Activated T-helper 1 cell treated with anti-CD3 and anti-CD28 coated beads, Interleukin-12 subunit alpha, Interleukin-12 subunit beta, Interleukin-2, Interleukin-4 antibody, amounts not matched to agents 30 ng/mL and 10 ng/mL and 1 ng/mL, durations not matched to agents 14 hours and 24 hours and 36 hours (primary cell): Measurements from ENCODE around the gene CEP63. TPM values are rescaled to one million over a fixed set of nuclear protein-coding genes. Genes with fewer than 3 reads are reported as not detected.

Experiments
- DNase-seq: peaks from one replicate; pipeline ENCODE4 v3.0.0; 2021; ENCODE audit warnings: low spot score
- H3K27ac Mint-ChIP-seq: one replicate; pipeline ENCODE4 v1.8.0; 2021; ENCODE audit warnings: mild to moderate bottlenecking, mixed read lengths
- H3K27me3 Mint-ChIP-seq: one replicate; pipeline ENCODE4 v1.8.0; 2022; ENCODE audit warnings: mild to moderate bottlenecking, moderate library complexity, mixed read lengths; ENCODE audit not compliant: insufficient read depth
- H3K36me3 Mint-ChIP-seq: one replicate; pipeline ENCODE4 v1.8.0; 2021; ENCODE audit warnings: low read depth, mixed read lengths
- H3K4me1 Mint-ChIP-seq: one replicate; pipeline ENCODE4 v1.8.0; 2021; ENCODE audit warnings: low read depth, mixed read lengths
- H3K4me3 Mint-ChIP-seq: one replicate; pipeline ENCODE4 v1.8.0; 2021; ENCODE audit warnings: mild to moderate bottlenecking, moderate library complexity, mixed read lengths
- H3K9me3 Mint-ChIP-seq: one replicate; pipeline ENCODE4 v1.8.0; 2021; ENCODE audit warnings: mixed read lengths
- intact Hi-C: fragments of 100-400 bp; cut with micrococcal nuclease; formaldehyde crosslinking; loops from one replicate; pipeline ENCODE4 v1.15.1; 2024
- total RNA-seq: library from RNA; stranded (reverse); gene quantifications from 2 replicates; pipeline ENCODE4 v1.2.3, GENCODE V29; 2022

CEP63 gene
- total RNA-seq, result 20.0 and 22.2 TPM in 2 replicates

GRCh38 chr3:134485718-134486576 lies at the start of gene CEP63, which contains the start of gene ANAPC13:
CEP63 (plus strand) TSS chr3:134486057; CDS start chr3:134495321, 9,264 bp downstream.
ANAPC13 (minus strand) TSS chr3:134485985; CDS start chr3:134482904, 3,081 bp downstream.
- peaks cover 47% of the 10 kb centered on the region for H3K4me1 Mint-ChIP-seq
- H3K27ac Mint-ChIP-seq, result peak within 1 kb of the TSS; percentile 100
- H3K36me3 Mint-ChIP-seq, result peaks cover 21% of the 10 kb centered on the region
- peak within 1 kb of the TSS; percentile 92 for H3K4me3 Mint-ChIP-seq
- peak; percentile 87 for DNase-seq
- intact Hi-C loops, result loop anchor here (1.0 to 10.0 kb wide), 10 partner anchors 192 to 1764 kb away; partner anchors contain the start of genes NPHP3, PCCB, RYK and SRPRB
- peaks cover 3% of the 10 kb centered on the region for H3K27me3 Mint-ChIP-seq
- H3K9me3 Mint-ChIP-seq, result no peaks in the 10 kb centered on the region

- Mint-ChIP-seq H3K4me1 (no peaks in the 10 kb centered on the region), H3K27ac (no peak overlapping the region), H3K36me3 (no peaks in the 10 kb centered on the region), H3K9me3 (no peaks in the 10 kb centered on the region), H3K27me3 (peaks cover 7% of the 10 kb centered on the region), H3K4me3 (no peak overlapping the region)
- intact Hi-C loops, result no loop called here
- no peak for DNase-seq
Observed at GRCh38 chr3:134437211-134437752, 48.6 kb upstream of the CEP63 start.

GRCh38 chr3:134441321-134441720 lies 44.5 kb upstream of the CEP63 start:
- Mint-ChIP-seq H3K4me1 (no peaks in the 10 kb centered on the region), H3K9me3 (peaks cover 11% of the 10 kb centered on the region)
- intact Hi-C loops, result no loop called here

GRCh38 chr3:134441821-134442220 lies 44.0 kb upstream of the CEP63 start:
- peaks cover 19% of the 10 kb centered on the region for H3K27me3 Mint-ChIP-seq
- peaks cover 11% of the 10 kb centered on the region for H3K9me3 Mint-ChIP-seq

More at GRCh38 chr3:134441321-134441720, 44.5 kb upstream of the CEP63 start:
- H3K27me3 Mint-ChIP-seq, result peaks cover 16% of the 10 kb centered on the region
- no peak overlapping the region for H3K27ac Mint-ChIP-seq
- no peak for DNase-seq
- no peaks in the 10 kb centered on the region for H3K36me3 Mint-ChIP-seq
- H3K4me3 Mint-ChIP-seq, result no peak overlapping the region

GRCh38 chr3:134445095-134445494 lies 40.8 kb upstream of the CEP63 start:
- intact Hi-C loops, result no loop called here
- Mint-ChIP-seq H3K36me3 (no peaks in the 10 kb centered on the region), H3K9me3 (peaks cover 11% of the 10 kb centered on the region), H3K27me3 (peaks cover 17% of the 10 kb centered on the region), H3K4me1 (no peaks in the 10 kb centered on the region), H3K4me3 (no peak overlapping the region), H3K27ac (no peak overlapping the region)
- DNase-seq, result no peak

More at GRCh38 chr3:134441821-134442220, 44.0 kb upstream of the CEP63 start:
- DNase-seq, result no peak
- H3K4me3 Mint-ChIP-seq, result no peak overlapping the region
- intact Hi-C loops, result no loop called here
- H3K4me1 Mint-ChIP-seq, result no peaks in the 10 kb centered on the region
- H3K27ac Mint-ChIP-seq, result no peak overlapping the region
- H3K36me3 Mint-ChIP-seq, result no peaks in the 10 kb centered on the region

GRCh38 chr3:134445636-134446035 lies 40.2 kb upstream of the CEP63 start:
- Mint-ChIP-seq H3K4me1 (no peaks in the 10 kb centered on the region), H3K36me3 (no peaks in the 10 kb centered on the region), H3K27me3 (peaks cover 17% of the 10 kb centered on the region), H3K9me3 (peaks cover 11% of the 10 kb centered on the region), H3K4me3 (no peak overlapping the region), H3K27ac (no peak overlapping the region)
- DNase-seq, result no peak
- intact Hi-C loops, result no loop called here

- Mint-ChIP-seq H3K27me3 (peaks cover 16% of the 10 kb centered on the region), H3K4me3 (no peak overlapping the region), H3K4me1 (no peaks in the 10 kb centered on the region), H3K9me3 (peaks cover 11% of the 10 kb centered on the region), H3K36me3 (no peaks in the 10 kb centered on the region), H3K27ac (no peak overlapping the region)
- DNase-seq, result no peak
- intact Hi-C loops, result no loop called here
Observed at GRCh38 chr3:134446800-134447199, 39.1 kb upstream of the CEP63 start.

GRCh38 chr3:134447351-134447750 lies 38.5 kb upstream of the CEP63 start:
- Mint-ChIP-seq H3K4me1 (no peaks in the 10 kb centered on the region), H3K9me3 (peaks cover 11% of the 10 kb centered on the region), H3K36me3 (no peaks in the 10 kb centered on the region), H3K4me3 (no peak overlapping the region), H3K27ac (no peak overlapping the region), H3K27me3 (peaks cover 17% of the 10 kb centered on the region)
- intact Hi-C loops, result no loop called here
- no peak for DNase-seq

GRCh38 chr3:134448664-134449063 lies 37.2 kb upstream of the CEP63 start:
- Mint-ChIP-seq H3K4me1 (no peaks in the 10 kb centered on the region), H3K36me3 (no peaks in the 10 kb centered on the region), H3K27me3 (peaks cover 28% of the 10 kb centered on the region), H3K9me3 (peaks cover 11% of the 10 kb centered on the region), H3K4me3 (no peak overlapping the region), H3K27ac (no peak overlapping the region)
- DNase-seq, result no peak
- intact Hi-C loops, result no loop called here

- no peak for DNase-seq
- H3K27ac Mint-ChIP-seq, result no peak overlapping the region
- intact Hi-C loops, result no loop called here
Observed at GRCh38 chr3:134449277-134449676, 36.6 kb upstream of the CEP63 start.

GRCh38 chr3:134449951-134450350 lies 35.9 kb upstream of the CEP63 start:
- DNase-seq, result no peak
- Mint-ChIP-seq H3K27me3 (peaks cover 28% of the 10 kb centered on the region), H3K4me3 (no peak overlapping the region), H3K36me3 (no peaks in the 10 kb centered on the region), H3K9me3 (peaks cover 10% of the 10 kb centered on the region), H3K4me1 (no peaks in the 10 kb centered on the region), H3K27ac (no peak overlapping the region)
- intact Hi-C loops, result no loop called here

More at GRCh38 chr3:134449277-134449676, 36.6 kb upstream of the CEP63 start:
- Mint-ChIP-seq H3K27me3 (peaks cover 29% of the 10 kb centered on the region), H3K36me3 (no peaks in the 10 kb centered on the region), H3K4me1 (no peaks in the 10 kb centered on the region), H3K4me3 (no peak overlapping the region), H3K9me3 (peaks cover 11% of the 10 kb centered on the region)

- intact Hi-C loops, result no loop called here
- Mint-ChIP-seq H3K4me3 (no peak overlapping the region), H3K27me3 (peaks cover 27% of the 10 kb centered on the region), H3K36me3 (no peaks in the 10 kb centered on the region), H3K27ac (no peak overlapping the region), H3K4me1 (no peaks in the 10 kb centered on the region), H3K9me3 (no peaks in the 10 kb centered on the region)
- no peak for DNase-seq
Observed at GRCh38 chr3:134453631-134454030, 32.2 kb upstream of the CEP63 start.

GRCh38 chr3:134457376-134458074 lies 28.3 kb upstream of the CEP63 start:
- Mint-ChIP-seq H3K9me3 (no peaks in the 10 kb centered on the region), H3K36me3 (no peaks in the 10 kb centered on the region), H3K4me3 (no peak overlapping the region), H3K27ac (no peak overlapping the region), H3K27me3 (peaks cover 22% of the 10 kb centered on the region), H3K4me1 (no peaks in the 10 kb centered on the region)
- no peak for DNase-seq
- intact Hi-C loops, result no loop called here
